Gastrocnemius medialis (tissue), 4 donors: ENCODE results near the gene LNX1. TPM values are rescaled to one million over a fixed set of nuclear protein-coding genes. Genes with fewer than 3 reads are reported as not detected.
"Not testable (repeated sequence)": the region's sequence is repeated elsewhere in the genome, so short reads cannot be mapped to it uniquely, and the experiment has no call there.

Experiments used
- ATAC-seq, 2 donors: fragments of 150-250 bp; one replicate each; pipeline ENCODE4 v1.9.1; 2016
- DNase-seq, 2 donors: peaks; one replicate each; pipeline ENCODE4 v3.0.0-alpha.2; 2019
- H3K27ac ChIP-seq, 4 donors: fragments of 200-600 bp; sonication (generic); 1 replicate in 1 of 4; 2 replicates in 3 of 4; pipeline ENCODE4 v1.5.1; 2016 to 2018; ENCODE audit warnings: mild to moderate bottlenecking in 2 of 4, moderate library complexity in 1 of 4
- H3K27me3 ChIP-seq, 3 donors: fragments of 200-600 bp; sonication (generic) in 2 of 3; 1 replicate in 1 of 3; 2 replicates in 2 of 3; pipeline versions ENCODE4 v1.5.1 to v1.6.0; 2016 to 2019; ENCODE audit warnings: mild to moderate bottlenecking in 1 of 3, moderate library complexity in 1 of 3
- H3K36me3 ChIP-seq, 2 donors: fragments of 200-600 bp; sonication (generic) in 1 of 2; one replicate each; pipeline ENCODE4 v1.5.1; 2017 to 2018
- H3K4me1 ChIP-seq, 2 donors: fragments of 200-600 bp; sonication (generic) in 1 of 2; one replicate each; pipeline ENCODE4 v1.5.1; 2016 to 2017; ENCODE audit warnings: mild to moderate bottlenecking in 2 of 2
- H3K4me3 ChIP-seq, 4 donors: fragments of 200-600 bp; sonication (generic) in 3 of 4; 1 replicate in 1 of 4; 2 replicates in 3 of 4; pipeline ENCODE4 v1.5.1; 2016 to 2019; ENCODE audit warnings: mild to moderate bottlenecking in 2 of 4
- H3K9me3 ChIP-seq, 3 donors: fragments of 200-600 bp; sonication (generic) in 2 of 3; 1 replicate in 1 of 3; 2 replicates in 2 of 3; pipeline ENCODE4 v1.5.1; 2016 to 2019
- CTCF ChIP-seq, 5 experiments: fragments of 450-650 bp in 3 of 5; fragments of 200-600 bp in 2 of 5; sonication (generic) in 2 of 5; IDR thresholded peaks in 4 of 5; conservative IDR thresholded peaks in 1 of 5; 1 replicate in 4 of 5; 2 replicates in 1 of 5; pipeline ENCODE4 v1.5.1; 2016 to 2019; ENCODE audit warnings: antibody characterized with exemption in 5 of 5, mild to moderate bottlenecking in 3 of 5, moderate library complexity in 3 of 5
- POLR2A ChIP-seq, 2 donors: fragments of 450-650 bp; IDR thresholded peaks; one replicate each; pipeline ENCODE4 v1.6.1; 2017; ENCODE audit warnings: antibody characterized with exemption in 2 of 2, mild to moderate bottlenecking in 2 of 2, moderate library complexity in 2 of 2
- in situ Hi-C, 4 donors: fragments of 200-750 bp; cut with MboI; loops; one replicate each; pipeline versions ENCODE4 v1.15.0 to v1.8.0; 2017; ENCODE audit warnings: low sequenced_read_pairs in 4 of 4
- intact Hi-C: fragments of 100-400 bp; cut with DNase I; formaldehyde crosslinking; loops from one replicate; pipeline ENCODE4 v1.15.1; 2023; ENCODE audit warnings: low total_unique reads
- total RNA-seq, 4 donors: library from RNA; depleted of rRNA; stranded (reverse); fragments of >200 nt; gene quantifications; one replicate each; pipeline versions ENCODE4 v1.1.0 to v1.2.3, GENCODE V29; 2016

LNX1 gene
- total RNA-seq, 4 donors from 2014 or later = 7.0 to 12.3 (median 11.0) TPM

DNA sequence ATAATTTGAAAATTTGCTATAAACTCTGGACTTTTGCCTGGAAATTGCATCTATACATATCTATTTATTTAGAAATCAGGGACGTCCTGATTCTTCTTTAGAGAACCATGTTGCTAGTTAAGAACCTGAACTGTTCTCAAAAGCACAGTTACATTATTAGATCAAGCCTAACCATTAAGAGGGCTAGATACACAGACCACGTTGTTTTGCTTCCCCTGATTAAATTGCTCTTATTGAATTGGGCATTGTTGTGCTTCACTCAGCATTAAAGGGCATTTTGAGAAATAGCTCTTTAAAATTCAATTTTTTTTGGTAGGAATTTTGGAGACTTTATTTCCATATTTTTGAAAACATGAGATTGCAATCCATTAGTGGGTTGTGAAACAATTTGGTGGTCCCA, 169.5 kb downstream of the LNX1 start:
- Histone ChIP-seq H3K4me1 (no peaks in the 10 kb centered on the region), H3K9me3 (no peaks in the 10 kb centered on the region), H3K27ac (no peak overlapping the region), H3K27me3 (no peaks in the 10 kb centered on the region), H3K4me3 (no peak overlapping the region), H3K36me3 (peaks cover 0 to 7% of the 10 kb centered on the region in 2 donors)
- in situ Hi-C loops (no loop called here), intact Hi-C loops (no loop called here)
- no peak for ATAC-seq
- DNase-seq = no peak
- no peak for TF ChIP-seq POLR2A (IDR thresholded peaks at IDR 0.05)
- no peak for TF ChIP-seq CTCF (IDR thresholded peaks at IDR 0.05 in 4 of 5, conservative IDR thresholded peaks at IDR 0.05 in 1 of 5)

- no peaks in the 10 kb centered on the region for H3K9me3 ChIP-seq
- intact Hi-C loops (no loop called here), in situ Hi-C loops (no loop called here)
- no peak overlapping the region for H3K27ac ChIP-seq
- ATAC-seq (no peak), DNase-seq (no peak)
- H3K4me3 ChIP-seq = no peak overlapping the region
- no peaks in the 10 kb centered on the region for H3K27me3 ChIP-seq
- peaks cover 0 to 2% of the 10 kb centered on the region in 2 donors for H3K4me1 ChIP-seq
- H3K36me3 ChIP-seq = no peaks in the 10 kb centered on the region
- no peak for TF ChIP-seq CTCF (IDR thresholded peaks at IDR 0.05 in 4 of 5, conservative IDR thresholded peaks at IDR 0.05 in 1 of 5)
- no peak for TF ChIP-seq POLR2A (IDR thresholded peaks at IDR 0.05)
Observed at GRCh38 chr4:53419208-53419607, 172.1 kb downstream of the LNX1 start.

- intact Hi-C loops, H3K4me3 ChIP-seq, DNase-seq, H3K27me3 ChIP-seq, ATAC-seq, H3K36me3 ChIP-seq, H3K4me1 ChIP-seq, H3K27ac ChIP-seq, in situ Hi-C loops, H3K9me3 ChIP-seq: not testable (repeated sequence)
Observed at GRCh38 chr4:53409479-53409878, 181.8 kb downstream of the LNX1 start.

Other genes with a start within 250 kb of the LNX1 start
- gene SCFD2, start 225.4 kb downstream of the LNX1 start, total RNA-seq = 10 to 100 TPM in 3 of 4 donors, 1 to 10 TPM in 1; 8.9 to 16.0 (median 14.8) TPM
- 10 to 100 TPM; 26.7 to 36.6 (median 31.1) TPM for gene FIP1L1, start 213.8 kb downstream of the LNX1 start, total RNA-seq